Osteoblast (primary cell): ENCODE measurements around the gene ZNF761. TPM values are rescaled to one million over a fixed set of nuclear protein-coding genes. Genes with fewer than 3 reads are reported as not detected.
"Not testable (repeated sequence)": the region's sequence is repeated elsewhere in the genome, so short reads cannot be mapped to it uniquely, and the experiment has no call there.

Experiments
- DNase-seq: peaks from one replicate; pipeline ENCODE4 v3.0.0; 2011; ENCODE audit warnings: low spot score, mixed read lengths; ENCODE audit not compliant: insufficient read length; ENCODE audit errors: missing footprints
- H2AFZ ChIP-seq: 2 replicates; pipeline ENCODE4 v1.6.0; 2011; ENCODE audit warnings: mild to moderate bottlenecking, low read length
- H3K27ac ChIP-seq: 2 replicates; pipeline ENCODE4 v1.5.1; 2011; ENCODE audit warnings: mild to moderate bottlenecking, low read depth, low read length, moderate library complexity
- H3K27me3 ChIP-seq: 2 replicates; pipeline ENCODE4 v1.6.0; 2012; ENCODE audit warnings: mild to moderate bottlenecking, control low read depth, inconsistent platforms, low read length, moderate library complexity; ENCODE audit not compliant: insufficient read depth
- H3K36me3 ChIP-seq: 2 replicates; pipeline ENCODE4 v1.5.1; 2011; ENCODE audit warnings: mild to moderate bottlenecking, low read length, control low read depth, moderate library complexity; ENCODE audit not compliant: insufficient read depth
- H3K4me1 ChIP-seq: 2 replicates; pipeline ENCODE4 v1.5.1; 2011; ENCODE audit warnings: mild to moderate bottlenecking, low read length, control low read depth, moderate library complexity; ENCODE audit not compliant: insufficient read depth
- H3K4me2 ChIP-seq: 2 replicates; pipeline ENCODE4 v1.6.0; 2011; ENCODE audit warnings: mild to moderate bottlenecking, low read length; ENCODE audit not compliant: insufficient read depth
- H3K4me3 ChIP-seq: fragments of 200-600 bp; sonication (generic); 3 replicates; pipeline ENCODE4 v1.5.1; 2012; ENCODE audit warnings: mild to moderate bottlenecking, low read length, inconsistent platforms; ENCODE audit not compliant: insufficient read depth
- H3K79me2 ChIP-seq: 2 replicates; pipeline ENCODE4 v1.6.0; 2012; ENCODE audit warnings: mild to moderate bottlenecking, low read length, control low read depth, inconsistent platforms; ENCODE audit not compliant: insufficient read depth
- H3K9me3 ChIP-seq: 2 replicates; pipeline ENCODE4 v1.5.1; 2011; ENCODE audit warnings: low read depth, low read length, control low read depth
- H4K20me1 ChIP-seq: 2 replicates; pipeline ENCODE4 v1.6.0; 2012; ENCODE audit warnings: mild to moderate bottlenecking, low read length, control low read depth; ENCODE audit not compliant: insufficient read depth
- total RNA-seq: library from RNA; depleted of rRNA; stranded (reverse); fragments of >200 nt; gene quantifications from 2 replicates; pipeline ENCODE4 v1.2.3, GENCODE V29; 2012
- TF ChIP-seq, protein P1 (sequence below): IDR thresholded peaks from 2 replicates; pipeline ENCODE4 v1.5.1; 2011; ENCODE audit warnings: mild to moderate bottlenecking, low read depth, low read length, moderate library complexity; ENCODE audit errors: extremely low read depth

Gene ZNF761
- total RNA-seq, 1 donor, result 13.0 TPM

GRCh38 chr19:53423680-53424079 is 8.1 kb upstream of the ZNF761 start:
- H3K27ac ChIP-seq, H3K9me3 ChIP-seq, H3K4me1 ChIP-seq, H3K27me3 ChIP-seq, H3K4me2 ChIP-seq, H3K4me3 ChIP-seq, H4K20me1 ChIP-seq, H2AFZ ChIP-seq, DNase-seq, H3K36me3 ChIP-seq, H3K79me2 ChIP-seq: not testable (repeated sequence)
- TF ChIP-seq, protein P1, sequence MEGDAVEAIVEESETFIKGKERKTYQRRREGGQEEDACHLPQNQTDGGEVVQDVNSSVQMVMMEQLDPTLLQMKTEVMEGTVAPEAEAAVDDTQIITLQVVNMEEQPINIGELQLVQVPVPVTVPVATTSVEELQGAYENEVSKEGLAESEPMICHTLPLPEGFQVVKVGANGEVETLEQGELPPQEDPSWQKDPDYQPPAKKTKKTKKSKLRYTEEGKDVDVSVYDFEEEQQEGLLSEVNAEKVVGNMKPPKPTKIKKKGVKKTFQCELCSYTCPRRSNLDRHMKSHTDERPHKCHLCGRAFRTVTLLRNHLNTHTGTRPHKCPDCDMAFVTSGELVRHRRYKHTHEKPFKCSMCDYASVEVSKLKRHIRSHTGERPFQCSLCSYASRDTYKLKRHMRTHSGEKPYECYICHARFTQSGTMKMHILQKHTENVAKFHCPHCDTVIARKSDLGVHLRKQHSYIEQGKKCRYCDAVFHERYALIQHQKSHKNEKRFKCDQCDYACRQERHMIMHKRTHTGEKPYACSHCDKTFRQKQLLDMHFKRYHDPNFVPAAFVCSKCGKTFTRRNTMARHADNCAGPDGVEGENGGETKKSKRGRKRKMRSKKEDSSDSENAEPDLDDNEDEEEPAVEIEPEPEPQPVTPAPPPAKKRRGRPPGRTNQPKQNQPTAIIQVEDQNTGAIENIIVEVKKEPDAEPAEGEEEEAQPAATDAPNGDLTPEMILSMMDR, result peak; percentile 28

DNA sequence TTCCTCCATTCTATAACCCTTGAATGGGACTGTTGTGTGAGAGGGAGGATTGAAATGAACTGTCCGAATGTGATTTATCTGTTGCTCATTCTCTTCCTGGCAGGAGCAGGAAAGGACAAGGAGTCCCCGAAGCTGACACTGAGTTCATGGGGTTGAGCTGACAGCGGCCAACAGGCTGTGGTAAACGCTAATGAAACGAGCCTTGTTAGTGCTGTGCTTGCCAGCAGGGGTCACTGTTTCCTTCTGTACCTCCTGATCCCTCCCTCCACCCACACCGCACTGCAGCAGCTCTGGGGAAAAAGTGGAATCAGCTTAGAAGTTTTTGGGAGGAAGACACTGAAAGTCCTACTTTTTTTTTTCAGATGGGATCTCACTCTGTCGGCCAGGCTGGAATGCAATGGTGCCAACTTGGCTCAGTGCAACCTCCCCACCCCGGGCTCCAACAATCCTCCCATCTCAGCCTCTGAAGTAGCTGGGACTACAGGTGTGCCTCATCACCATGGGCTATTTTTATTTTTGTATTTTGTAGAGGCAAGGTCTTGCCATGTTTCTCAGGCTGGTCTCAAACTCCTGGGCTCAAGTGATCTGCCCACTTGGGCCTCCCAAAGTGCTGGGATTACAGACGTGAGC is 6.7 kb upstream of the ZNF761 start:
- no peaks in the 10 kb centered on the region for H3K36me3 ChIP-seq
- H3K79me2 ChIP-seq, result no peaks in the 10 kb centered on the region
- no peak overlapping the region for H3K27ac ChIP-seq
- peak; percentile 78 for DNase-seq
- TF ChIP-seq, protein P1, result peak; percentile 81
- H3K27me3 ChIP-seq, result no peaks in the 10 kb centered on the region
- no peaks in the 10 kb centered on the region for H3K4me1 ChIP-seq
- H2AFZ ChIP-seq, result no peak overlapping the region
- no peaks in the 10 kb centered on the region for H4K20me1 ChIP-seq
- no peaks in the 10 kb centered on the region for H3K9me3 ChIP-seq
- H3K4me2 ChIP-seq, result no peak overlapping the region
- no peak overlapping the region for H3K4me3 ChIP-seq

GRCh38 chr19:53432088-53432661 is 391 bp downstream of the ZNF761 start:
- no peaks in the 10 kb centered on the region for H4K20me1 ChIP-seq
- H3K4me3 ChIP-seq, result peak overlapping the region; percentile 93
- H3K79me2 ChIP-seq, result peaks cover 29% of the 10 kb centered on the region
- TF ChIP-seq, protein P1, result no peak
- peaks cover 4% of the 10 kb centered on the region for H3K4me1 ChIP-seq
- H3K9me3 ChIP-seq, result no peaks in the 10 kb centered on the region
- H2AFZ ChIP-seq, result peak overlapping the region; percentile 92
- H3K27ac ChIP-seq, result peak overlapping the region; percentile 63
- peak; percentile 83 for DNase-seq
- H3K27me3 ChIP-seq, result no peaks in the 10 kb centered on the region
- peak overlapping the region; percentile 97 for H3K4me2 ChIP-seq
- peaks cover 20% of the 10 kb centered on the region for H3K36me3 ChIP-seq

DNA sequence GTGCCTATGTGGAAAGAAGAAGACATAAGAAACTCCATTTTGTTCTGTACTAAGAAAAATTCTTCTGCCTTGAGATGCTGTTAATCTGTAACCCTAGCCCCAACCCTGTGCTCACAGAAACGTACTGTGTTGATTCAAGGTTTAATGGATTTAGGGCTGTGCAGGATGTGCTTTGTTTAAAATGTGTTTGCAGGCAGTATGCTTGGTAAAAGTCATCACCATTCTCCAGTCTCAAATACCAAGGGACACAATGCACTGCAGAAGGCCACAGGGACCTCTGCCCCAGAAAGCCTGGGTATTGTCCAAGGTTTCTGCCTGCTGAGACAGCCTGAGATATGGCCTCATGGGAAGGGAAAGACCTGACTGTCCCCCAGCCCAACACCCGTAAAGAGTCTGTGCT is 12.0 kb downstream of the ZNF761 start:
- peaks cover 25% of the 10 kb centered on the region for H3K36me3 ChIP-seq
- H3K27ac ChIP-seq, H3K4me1 ChIP-seq, H3K4me3 ChIP-seq, H4K20me1 ChIP-seq, H2AFZ ChIP-seq, H3K4me2 ChIP-seq, H3K79me2 ChIP-seq, H3K9me3 ChIP-seq, DNase-seq, H3K27me3 ChIP-seq: not testable (repeated sequence)

DNA sequence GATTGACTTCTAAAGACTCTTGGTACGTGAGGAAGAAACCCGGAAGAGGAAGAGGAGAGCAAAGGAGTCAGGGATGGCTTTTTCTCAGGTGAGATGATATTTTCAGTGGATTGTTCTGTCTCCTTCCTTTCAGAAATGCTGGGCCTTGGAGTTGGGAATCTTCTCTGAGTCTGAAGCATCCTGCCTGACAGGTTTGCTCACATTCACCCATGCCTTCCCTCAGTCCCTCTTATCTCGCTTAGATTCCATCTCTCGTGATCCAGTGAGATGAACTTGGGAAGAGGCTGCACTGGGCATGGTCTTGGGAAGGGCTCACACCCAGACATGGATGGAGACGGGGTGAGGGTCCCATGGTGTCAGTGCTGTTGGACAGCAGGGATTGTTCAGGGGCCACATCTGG is 15.4 kb downstream of the ZNF761 start:
- not testable (repeated sequence) for H3K79me2 ChIP-seq, H3K9me3 ChIP-seq, H2AFZ ChIP-seq, H3K4me2 ChIP-seq, DNase-seq, H3K4me3 ChIP-seq, H3K27me3 ChIP-seq, H3K4me1 ChIP-seq, H4K20me1 ChIP-seq, H3K27ac ChIP-seq
- peaks cover 44% of the 10 kb centered on the region for H3K36me3 ChIP-seq
